Adrenal gland (tissue), 12 donors: Measurements from ENCODE around the gene PUS1. TPM values are rescaled to one million over a fixed set of nuclear protein-coding genes. Genes with fewer than 3 reads are reported as not detected.
A peak's percentile ranks its signal among the peaks of the same experiment; 100 is the strongest.

Experiments used
- DNase-seq, 7 donors: peaks; one replicate each; pipeline ENCODE4 v3.0.0-alpha.2; 2019 to 2020
- H3K27ac ChIP-seq, 5 donors: fragments of 200-600 bp; sonication (generic) in 4 of 5; 1 replicate in 3 of 5; 2 replicates in 2 of 5; pipeline versions ENCODE4 v1.5.1 to v1.8.0; 2016 to 2020; ENCODE audit warnings: mild to moderate bottlenecking in 1 of 5
- H3K27me3 ChIP-seq: fragments of 200-600 bp; 2 replicates; pipeline ENCODE4 v1.8.0; 2021
- H3K36me3 ChIP-seq, 2 donors: fragments of 200-600 bp; replicated peaks in 1 of 2; 1 replicate in 1 of 2; 2 replicates in 1 of 2; pipeline versions ENCODE4 v1.5.1 to v1.8.0; 2018 to 2022
- H3K4me1 ChIP-seq, 2 donors: fragments of 200-600 bp; replicated peaks in 1 of 2; 1 replicate in 1 of 2; 2 replicates in 1 of 2; pipeline versions ENCODE4 v1.5.1 to v1.8.0; 2018 to 2021
- H3K4me3 ChIP-seq, 4 donors: fragments of 200-600 bp; sonication (generic) in 3 of 4; one replicate each; pipeline ENCODE4 v1.5.1; 2016 to 2018
- H3K9me3 ChIP-seq, 3 donors: fragments of 200-600 bp; sonication (generic) in 1 of 3; replicated peaks in 1 of 3; 1 replicate in 2 of 3; 2 replicates in 1 of 3; pipeline versions ENCODE4 v1.5.1 to v1.8.0; 2016 to 2021
- CTCF ChIP-seq, 6 experiments: fragments of 450-650 bp in 4 of 6; fragments of 200-600 bp in 2 of 6; sonication (generic) in 1 of 6; IDR thresholded peaks; 1 replicate in 5 of 6; 2 replicates in 1 of 6; pipeline versions ENCODE4 v1.5.1 to v1.8.0; 2016 to 2021; ENCODE audit warnings: antibody characterized with exemption in 6 of 6, mild to moderate bottlenecking in 2 of 6, moderate library complexity in 1 of 6
- POLR2A ChIP-seq, 2 donors: fragments of 450-650 bp; IDR thresholded peaks; one replicate each; pipeline ENCODE4 v1.6.1; 2017; ENCODE audit warnings: antibody characterized with exemption in 2 of 2, mild to moderate bottlenecking in 2 of 2, moderate library complexity in 1 of 2
- WGBS, 4 donors: extraction: QIAGEN DNeasy Blood & Tissue Kit in 2 of 4; methylation state at CpG; one replicate each; pipeline versions ENCODE4 v1.1.5 to v1.1.7; 2013 to 2017; 5-methylcytosine and 5-hydroxymethylcytosine counted together
- intact Hi-C, 2 donors: fragments of 100-400 bp; cut with DNase I; formaldehyde crosslinking; loops; one replicate each; pipeline versions ENCODE4 v1.14.1 to v1.15.0; 2022 to 2023
- polyA plus RNA-seq, 3 donors: library from polyadenylated mRNA; stranded (reverse); fragments of 200-250 nt in 2 of 3; fragments of 350-450 nt in 1 of 3; fragmentation: Illumina TruSeq in 1 of 3; extraction: RNeasy Lipid Tissue Mini Kit (QIAGEN cat#74804) in 1 of 3; gene quantifications; one replicate each; pipeline ENCODE4 v1.2.3, GENCODE V29; 2013 to 2014
- total RNA-seq, 9 donors: library from RNA; depleted of rRNA in 4 of 9; stranded (reverse); fragments of >200 nt in 4 of 9; fragments of 120-200 nt in 1 of 9; fragmentation: NEBNext Ultra II Directional in 1 of 9; extraction: Animal tissue kit (Norgen Biotek cat#: 25700) in 1 of 9; gene quantifications; one replicate each; pipeline versions ENCODE4 v1.1.0 to v1.2.4, GENCODE V29; 2013 to 2023
- donor health status: healthy with polysubstance abuse.
- donor health status: Bipolar disorder and iron deficiency.
- donor health status: DM: yes; HTN: yes; CAD: no.
- donor health status: DM: no; HTN: no; CAD: no.
- donor health status: DM: no; HTN: no; CAD: no.
- donor health status: DM: yes; HTN: yes; CAD: no.

PUS1 gene
- total and polyA plus RNA-seq, 12 donors = 10.0 to 57.4 (median 24.5) TPM

DNA sequence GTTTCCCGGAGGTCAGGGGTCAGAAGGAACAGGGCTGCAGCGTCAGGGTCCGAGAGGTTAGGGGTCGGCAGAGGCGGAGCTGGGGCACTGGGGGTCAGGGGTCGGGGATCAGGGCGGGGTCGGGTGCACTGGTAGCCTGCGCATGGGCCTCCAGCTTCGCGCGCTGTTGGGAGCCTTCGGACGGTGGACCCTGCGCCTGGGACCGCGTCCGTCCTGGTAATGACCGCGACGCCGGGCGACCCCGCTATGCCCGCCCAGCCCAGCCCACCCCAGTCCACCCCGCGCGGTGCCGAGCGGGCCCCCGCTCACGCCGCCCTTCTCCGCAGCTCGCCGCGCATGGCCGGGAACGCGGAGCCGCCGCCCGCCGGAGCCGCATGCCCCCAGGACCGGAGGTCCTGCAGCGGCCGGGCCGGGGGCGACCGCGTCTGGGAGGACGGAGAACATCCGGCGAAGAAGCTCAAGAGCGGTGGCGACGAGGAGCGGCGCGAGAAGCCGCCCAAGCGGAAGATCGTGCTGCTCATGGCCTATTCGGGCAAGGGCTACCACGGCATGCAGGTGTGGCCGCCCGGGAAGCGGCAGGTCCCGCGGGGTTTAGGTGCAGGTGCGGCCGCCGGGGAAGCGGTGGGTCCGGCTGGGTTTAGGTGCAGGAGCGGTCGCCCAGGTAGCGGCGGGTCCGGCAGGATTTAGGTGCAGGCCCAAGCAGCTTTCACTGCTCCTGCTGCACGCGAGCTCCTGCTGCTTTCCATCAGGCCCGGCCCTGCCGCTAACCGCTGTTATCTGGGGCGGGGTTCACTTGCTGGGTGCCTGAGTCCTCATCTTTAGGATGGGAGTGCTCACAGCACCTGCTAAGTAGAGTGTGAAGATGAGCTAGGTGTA lies 743 bp downstream of the PUS1 start:
- intact Hi-C loops = no loop called here
- H3K4me3 ChIP-seq = peak overlapping the region; percentile 62 to 86 (median 74)
- peaks cover 7 to 11% of the 10 kb centered on the region in 2 donors for H3K4me1 ChIP-seq
- H3K27ac ChIP-seq = peak overlapping the region in 1 of 5 donors; percentile 85
- H3K9me3 ChIP-seq = no peaks in the 10 kb centered on the region
- DNase-seq = peak in 1 of 7 donors; percentile 33
- H3K36me3 ChIP-seq = peaks cover 0 to 31% of the 10 kb centered on the region in 2 donors
- H3K27me3 ChIP-seq = no peaks in the 10 kb centered on the region
- TF ChIP-seq POLR2A (IDR thresholded peaks at IDR 0.05) = no peak
- TF ChIP-seq CTCF (IDR thresholded peaks at IDR 0.05) = no peak
- WGBS, 4 donors = 0 to 2% (median 1%) methylated on average over 4 to 87 of the region's 87 CpGs

- Histone ChIP-seq H3K4me1 (peaks cover 7 to 11% of the 10 kb centered on the region in 2 donors), H3K27me3 (no peaks in the 10 kb centered on the region), H3K9me3 (no peaks in the 10 kb centered on the region), H3K27ac (no peak overlapping the region), H3K4me3 (peak overlapping the region in 1 of 4 donors; percentile 68), H3K36me3 (peaks cover 0 to 37% of the 10 kb centered on the region in 2 donors)
- no peak for DNase-seq
- 68 to 80% (median 77%) methylated on average over 9 of the region's 9 CpGs for WGBS, 4 donors
- intact Hi-C loops = no loop called here
- TF ChIP-seq POLR2A (IDR thresholded peaks at IDR 0.05) = no peak
Measured at GRCh38 chr12:131930510-131930909, 1.4 kb downstream of the PUS1 start.

DNA sequence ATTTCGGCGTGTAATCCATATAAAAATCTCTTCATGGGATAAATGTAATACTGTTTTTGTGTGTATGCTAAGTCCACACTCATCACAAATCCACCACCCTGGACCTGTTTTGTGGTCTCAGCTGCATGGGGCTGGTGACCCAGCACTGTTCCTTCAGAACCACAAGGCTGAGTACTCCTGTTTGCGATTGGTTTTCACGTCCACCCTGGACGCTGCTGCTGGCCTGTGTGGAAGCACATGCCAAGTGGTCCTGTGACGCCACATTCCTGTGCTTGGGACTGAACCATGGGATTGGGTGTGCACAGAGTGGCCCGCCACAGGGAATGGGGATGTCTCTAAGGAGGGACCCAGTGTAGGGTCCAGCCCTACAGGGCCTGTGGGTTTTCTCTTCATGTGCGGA lies 4.3 kb downstream of the PUS1 start:
- peaks cover 7 to 11% of the 10 kb centered on the region in 2 donors for H3K4me1 ChIP-seq
- peaks cover 0 to 38% of the 10 kb centered on the region in 2 donors for H3K36me3 ChIP-seq
- intact Hi-C loops = no loop called here
- no peak overlapping the region for H3K4me3 ChIP-seq
- 93 to 96% (median 96%) methylated on average over 5 to 8 of the region's 8 CpGs for WGBS, 4 donors
- no peak for TF ChIP-seq POLR2A (IDR thresholded peaks at IDR 0.05)
- no peak for TF ChIP-seq CTCF (IDR thresholded peaks at IDR 0.05)
- DNase-seq = no peak
- no peak overlapping the region for H3K27ac ChIP-seq
- H3K9me3 ChIP-seq = no peaks in the 10 kb centered on the region
- H3K27me3 ChIP-seq = no peaks in the 10 kb centered on the region

DNA sequence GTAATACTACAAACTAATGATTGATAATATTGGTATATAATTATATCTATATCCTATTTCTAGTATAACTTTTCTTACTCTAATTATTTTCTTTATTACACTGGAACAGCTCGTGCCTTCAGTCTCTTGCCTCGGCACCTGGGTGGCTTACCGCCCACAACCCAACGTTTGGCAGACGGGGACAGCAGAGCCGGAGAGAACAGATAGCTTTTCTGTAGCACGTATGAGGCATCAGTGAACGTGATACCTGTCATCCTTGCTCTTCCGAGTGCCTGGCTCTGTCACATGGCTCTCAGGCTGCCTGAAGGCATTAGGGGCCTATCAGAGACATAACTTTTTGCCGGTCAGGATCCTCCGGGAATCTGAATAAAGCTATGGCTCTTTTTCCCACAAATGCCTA lies 5.5 kb downstream of the PUS1 start:
- H3K4me1 ChIP-seq = peaks cover 7 to 11% of the 10 kb centered on the region in 2 donors
- no peak overlapping the region for H3K4me3 ChIP-seq
- peaks cover 0 to 44% of the 10 kb centered on the region in 2 donors for H3K36me3 ChIP-seq
- no peaks in the 10 kb centered on the region for H3K27me3 ChIP-seq
- intact Hi-C loops = no loop called here
- H3K27ac ChIP-seq = no peak overlapping the region
- WGBS, 4 donors = 88 to 94% (median 93%) methylated on average over 10 to 11 of the region's 11 CpGs
- no peak for DNase-seq
- H3K9me3 ChIP-seq = no peaks in the 10 kb centered on the region
- TF ChIP-seq CTCF (IDR thresholded peaks at IDR 0.05) (no peak), POLR2A (IDR thresholded peaks at IDR 0.05) (no peak)
